SH-SY5Y (cell line): ENCODE results near the gene FOXK1.

Experiments
- GATA2 ChIP-seq: IDR thresholded peaks from 2 replicates; pipeline ENCODE4 v1.6.1; 2011; ENCODE audit warnings: mild to moderate bottlenecking, low read depth, low read length
- GATA3 ChIP-seq: IDR thresholded peaks from 2 replicates; pipeline ENCODE4 v1.6.1; 2011; ENCODE audit warnings: low read depth, mild to moderate bottlenecking, low read length, moderate library complexity

- no peak for TF ChIP-seq GATA2
- no peak for TF ChIP-seq GATA3
These were observed 11.3 kb upstream of the FOXK1 start for GRCh38 chr7:4670791-4671190.
